ENCODE measurements around the gene HSDL1. TPM values are rescaled to one million over a fixed set of nuclear protein-coding genes. Genes with fewer than 3 reads are reported as not detected.

Gene HSDL1
- polyA plus RNA-seq, 1 donor from 2014 or later: 217 TPM

- no peaks in the 10 kb centered on the region for H4K20me1 ChIP-seq (ENCODE audit: insufficient read depth)
- H3K4me2 ChIP-seq (ENCODE audit: low read length): no peak overlapping the region
- no peak for TF ChIP-seq POLR2AphosphoS5 (IDR thresholded peaks at IDR 0.05)
- no peak for TF ChIP-seq EZH2 (IDR thresholded peaks at IDR 0.05; ENCODE audit: borderline replicate concordance, insufficient read depth, low read length, poor library complexity, severe bottlenecking)
- TF ChIP-seq MXI1 (conservative IDR thresholded peaks at IDR 0.05; ENCODE audit: poor library complexity, severe bottlenecking): no peak
- TF ChIP-seq TAF1 (IDR thresholded peaks at IDR 0.05; ENCODE audit: low read depth): no peak
- TF ChIP-seq EP300 (conservative IDR thresholded peaks at IDR 0.05; ENCODE audit: poor library complexity, severe bottlenecking): no peak
- TF ChIP-seq REST (IDR thresholded peaks at IDR 0.05; ENCODE audit: borderline replicate concordance): no peak
- TF ChIP-seq SMC3 (conservative IDR thresholded peaks at IDR 0.05; ENCODE audit: poor library complexity): no peak
- no peak for TF ChIP-seq CTCF (IDR thresholded peaks at IDR 0.05; ENCODE audit: poor library complexity, severe bottlenecking)
- TF ChIP-seq RAD21 (conservative IDR thresholded peaks at IDR 0.05): no peak
- H3F3A ChIP-seq (ENCODE audit: insufficient read depth, low read length, poor library complexity, severe bottlenecking): no peaks in the 10 kb centered on the region
- H3K27ac ChIP-seq (ENCODE audit: low read length): no peak overlapping the region
- no peaks in the 10 kb centered on the region for H3K9me3 ChIP-seq (ENCODE audit: low read length)
- H3K9me2 ChIP-seq (ENCODE audit: insufficient read depth, low read length): no peaks in the 10 kb centered on the region
- no peak overlapping the region for H3K9ac ChIP-seq (ENCODE audit: low read length)
- H3K36me3 ChIP-seq (ENCODE audit: insufficient read depth, low read length): no peaks in the 10 kb centered on the region
- H3K27me3 ChIP-seq (ENCODE audit: insufficient read depth, low read depth, low read length): no peaks in the 10 kb centered on the region
- peaks cover 66% of the 10 kb centered on the region for H3K79me2 ChIP-seq (replicated peaks; ENCODE audit: insufficient read depth, low read length)
- no peak overlapping the region for H2AFZ ChIP-seq (ENCODE audit: low read depth, low read length)
- H3K4me3 ChIP-seq (ENCODE audit: low read length): no peak overlapping the region
Observed at GRCh38 chr16:84111525-84111924, 33.5 kb downstream of the HSDL1 start.

GRCh38 chr16:84110527-84110926 lies 34.5 kb downstream of the HSDL1 start:
- Histone ChIP-seq H4K20me1 (ENCODE audit: insufficient read depth) (no peaks in the 10 kb centered on the region), H3K27me3 (ENCODE audit: insufficient read depth, low read depth, low read length) (no peaks in the 10 kb centered on the region), H3K9me2 (ENCODE audit: insufficient read depth, low read length) (no peaks in the 10 kb centered on the region), H3K79me2 (replicated peaks; ENCODE audit: insufficient read depth, low read length) (peaks cover 62% of the 10 kb centered on the region), H3K4me3 (ENCODE audit: low read length) (no peak overlapping the region), H3K4me2 (ENCODE audit: low read length) (no peak overlapping the region), H2AFZ (ENCODE audit: low read depth, low read length) (no peak overlapping the region), H3K9me3 (ENCODE audit: low read length) (no peaks in the 10 kb centered on the region), H3K36me3 (ENCODE audit: insufficient read depth, low read length) (no peaks in the 10 kb centered on the region), H3K9ac (ENCODE audit: low read length) (no peak overlapping the region), H3K27ac (ENCODE audit: low read length) (no peak overlapping the region), H3F3A (ENCODE audit: insufficient read depth, low read length, poor library complexity, severe bottlenecking) (no peaks in the 10 kb centered on the region)
- TF ChIP-seq SMC3 (conservative IDR thresholded peaks at IDR 0.05; ENCODE audit: poor library complexity) (no peak), REST (IDR thresholded peaks at IDR 0.05; ENCODE audit: borderline replicate concordance) (no peak), TAF1 (IDR thresholded peaks at IDR 0.05; ENCODE audit: low read depth) (no peak), EP300 (conservative IDR thresholded peaks at IDR 0.05; ENCODE audit: poor library complexity, severe bottlenecking) (no peak), RAD21 (conservative IDR thresholded peaks at IDR 0.05) (no peak), MXI1 (conservative IDR thresholded peaks at IDR 0.05; ENCODE audit: poor library complexity, severe bottlenecking) (no peak), POLR2AphosphoS5 (IDR thresholded peaks at IDR 0.05) (no peak), EZH2 (IDR thresholded peaks at IDR 0.05; ENCODE audit: borderline replicate concordance, insufficient read depth, low read length, poor library complexity, severe bottlenecking) (no peak), CTCF (IDR thresholded peaks at IDR 0.05; ENCODE audit: poor library complexity, severe bottlenecking) (no peak)
